Measurements from ENCODE around the gene RMRP. TPM values are rescaled to one million over a fixed set of nuclear protein-coding genes. Genes with fewer than 3 reads are reported as not detected.
"Not testable (repeated sequence)": the region's sequence is repeated elsewhere in the genome, so short reads cannot be mapped to it uniquely, and the experiment has no call there.

Gene RMRP
- total and polyA plus RNA-seq, 2 experiments from 2014 or later: 3,174 TPM; not detected in 1

DNA sequence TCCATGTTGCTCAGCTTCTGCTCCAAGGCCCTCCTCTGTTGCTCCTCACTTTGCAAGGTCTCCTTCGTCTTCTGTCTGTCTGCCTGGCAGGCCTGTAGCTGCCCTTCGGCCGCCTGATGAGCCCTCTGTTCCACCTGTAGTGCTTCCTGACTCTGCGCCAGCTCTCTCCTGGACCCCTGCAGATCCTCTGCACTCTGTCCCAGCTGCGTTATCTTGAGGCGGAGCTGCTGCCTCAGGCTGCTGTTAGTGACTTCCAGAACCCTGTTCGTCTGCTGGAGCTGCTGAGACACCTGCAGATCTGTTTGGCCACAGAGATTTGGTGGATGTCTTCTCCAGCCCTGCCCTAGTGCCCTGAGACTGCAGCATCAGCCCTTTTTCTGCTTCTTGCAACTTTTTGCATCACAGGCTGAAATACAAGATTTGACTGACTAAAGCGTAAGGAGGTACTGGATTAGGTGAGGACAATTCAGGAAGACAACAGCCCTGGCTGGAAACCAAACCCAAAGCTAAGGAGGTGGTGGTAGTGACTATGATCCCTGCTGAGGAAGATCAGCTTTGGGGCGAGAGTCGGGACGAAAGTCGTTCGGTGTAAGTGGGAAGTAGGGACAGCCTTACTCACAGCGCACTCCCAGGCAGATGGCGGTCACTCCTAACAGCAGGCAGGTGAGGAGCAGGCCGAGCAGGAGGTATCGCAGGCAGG lies 41.7 kb downstream of the RMRP start:
- Histone ChIP-seq H3K36me3 (replicated peaks; ENCODE audit: insufficient read depth, low read depth) (no peaks in the 10 kb centered on the region), H3K79me2 (no peaks in the 10 kb centered on the region), H3K9me2 (replicated peaks; ENCODE audit: insufficient read depth) (no peaks in the 10 kb centered on the region), H3K4me1 (ENCODE audit: insufficient read depth) (no peaks in the 10 kb centered on the region), H3K4me2 (peak overlapping the region; percentile 76), H3K4me3 (no peak overlapping the region), H3K9me3 (ENCODE audit: low read depth) (no peaks in the 10 kb centered on the region), H2AFZ (peak overlapping the region; percentile 46), H3K27ac (no peak overlapping the region), H3K27me3 (peaks cover 31% of the 10 kb centered on the region), H4K20me1 (ENCODE audit: insufficient read depth, poor library complexity, severe bottlenecking) (no peaks in the 10 kb centered on the region)
- TF ChIP-seq EZH2phosphoT487 (IDR thresholded peaks at IDR 0.05; ENCODE audit: low read depth, severe bottlenecking, unreplicated experiment): no peak
- TF ChIP-seq, protein P1, sequence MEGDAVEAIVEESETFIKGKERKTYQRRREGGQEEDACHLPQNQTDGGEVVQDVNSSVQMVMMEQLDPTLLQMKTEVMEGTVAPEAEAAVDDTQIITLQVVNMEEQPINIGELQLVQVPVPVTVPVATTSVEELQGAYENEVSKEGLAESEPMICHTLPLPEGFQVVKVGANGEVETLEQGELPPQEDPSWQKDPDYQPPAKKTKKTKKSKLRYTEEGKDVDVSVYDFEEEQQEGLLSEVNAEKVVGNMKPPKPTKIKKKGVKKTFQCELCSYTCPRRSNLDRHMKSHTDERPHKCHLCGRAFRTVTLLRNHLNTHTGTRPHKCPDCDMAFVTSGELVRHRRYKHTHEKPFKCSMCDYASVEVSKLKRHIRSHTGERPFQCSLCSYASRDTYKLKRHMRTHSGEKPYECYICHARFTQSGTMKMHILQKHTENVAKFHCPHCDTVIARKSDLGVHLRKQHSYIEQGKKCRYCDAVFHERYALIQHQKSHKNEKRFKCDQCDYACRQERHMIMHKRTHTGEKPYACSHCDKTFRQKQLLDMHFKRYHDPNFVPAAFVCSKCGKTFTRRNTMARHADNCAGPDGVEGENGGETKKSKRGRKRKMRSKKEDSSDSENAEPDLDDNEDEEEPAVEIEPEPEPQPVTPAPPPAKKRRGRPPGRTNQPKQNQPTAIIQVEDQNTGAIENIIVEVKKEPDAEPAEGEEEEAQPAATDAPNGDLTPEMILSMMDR (IDR thresholded peaks at IDR 0.05; ENCODE audit: poor library complexity): no peak
- TF ChIP-seq EZH2 (IDR thresholded peaks at IDR 0.05; ENCODE audit: borderline replicate concordance): no peak
- 58% methylated on average over 17 of the region's 17 CpGs for WGBS (ENCODE audit: low lambda C conversion rate, missing lambda C conversion rate)
- no peak for DNase-seq (ENCODE audit: low spot score)

DNA sequence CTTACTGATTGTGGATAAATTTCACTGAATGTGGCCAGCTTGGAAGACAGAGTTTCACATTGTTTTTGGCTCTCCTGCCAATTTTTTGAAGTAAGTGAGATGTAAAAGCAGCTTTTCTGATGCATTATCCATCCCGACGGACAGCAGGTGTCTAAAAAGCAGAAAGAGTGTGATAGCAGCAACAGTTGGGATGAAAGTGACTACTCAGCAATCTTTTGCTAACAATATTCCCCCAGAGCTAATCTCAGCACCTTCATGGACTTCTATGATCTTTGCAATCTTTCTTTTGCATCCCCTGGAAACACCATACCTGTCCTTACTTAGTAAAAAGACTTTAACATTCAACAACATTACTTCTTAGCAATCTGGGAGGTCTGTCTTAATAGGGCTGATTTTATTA lies 45.0 kb downstream of the RMRP start:
- H3K4me3 ChIP-seq: no peak overlapping the region
- no peak for DNase-seq (ENCODE audit: low spot score)
- WGBS (ENCODE audit: low lambda C conversion rate, missing lambda C conversion rate): 94% methylated on average over 2 of the region's 2 CpGs
- no peaks in the 10 kb centered on the region for H3K4me1 ChIP-seq (ENCODE audit: insufficient read depth)
- H2AFZ ChIP-seq: no peak overlapping the region
- H3K27ac ChIP-seq: no peak overlapping the region
- no peaks in the 10 kb centered on the region for H4K20me1 ChIP-seq (ENCODE audit: insufficient read depth, poor library complexity, severe bottlenecking)
- H3K27me3 ChIP-seq: peaks cover 31% of the 10 kb centered on the region
- H3K9me2 ChIP-seq (replicated peaks; ENCODE audit: insufficient read depth): no peaks in the 10 kb centered on the region
- no peaks in the 10 kb centered on the region for H3K79me2 ChIP-seq
- no peaks in the 10 kb centered on the region for H3K36me3 ChIP-seq (replicated peaks; ENCODE audit: insufficient read depth, low read depth)
- H3K9me3 ChIP-seq (ENCODE audit: low read depth): no peaks in the 10 kb centered on the region
- no peak for TF ChIP-seq EZH2phosphoT487 (IDR thresholded peaks at IDR 0.05; ENCODE audit: low read depth, severe bottlenecking, unreplicated experiment)
- TF ChIP-seq, protein P1 (IDR thresholded peaks at IDR 0.05; ENCODE audit: poor library complexity): no peak
- no peak for TF ChIP-seq EZH2 (IDR thresholded peaks at IDR 0.05; ENCODE audit: borderline replicate concordance)
- no peak overlapping the region for H3K4me2 ChIP-seq

DNA sequence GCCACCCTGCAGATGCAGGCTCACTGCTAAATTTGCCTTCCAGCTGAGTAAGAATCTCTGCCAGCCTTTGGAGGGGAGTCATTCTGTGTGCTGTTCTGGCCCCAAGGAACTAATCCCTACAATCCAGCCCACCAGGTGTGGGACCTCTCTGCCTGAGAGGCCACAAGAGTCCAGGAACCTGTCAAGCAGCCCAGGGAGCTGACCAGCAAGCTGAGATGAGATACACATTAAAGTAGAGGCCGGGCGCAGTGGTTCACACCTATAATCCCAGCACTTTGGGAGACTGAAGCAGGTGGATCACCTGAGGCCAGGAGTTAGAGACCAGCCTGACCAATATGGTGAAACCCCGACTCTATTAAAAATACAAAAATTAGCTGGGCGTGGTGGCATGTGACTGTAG lies 45.8 kb downstream of the RMRP start:
- not testable (repeated sequence) for H3K79me2 ChIP-seq; H2AFZ ChIP-seq; H3K4me3 ChIP-seq; H3K27ac ChIP-seq; H3K9me2 ChIP-seq (replicated peaks; ENCODE audit: insufficient read depth); H3K4me1 ChIP-seq (ENCODE audit: insufficient read depth); H3K9me3 ChIP-seq (ENCODE audit: low read depth); H3K4me2 ChIP-seq; DNase-seq (ENCODE audit: low spot score); H3K36me3 ChIP-seq (replicated peaks; ENCODE audit: insufficient read depth, low read depth); H4K20me1 ChIP-seq (ENCODE audit: insufficient read depth, poor library complexity, severe bottlenecking)
- peaks cover 24% of the 10 kb centered on the region for H3K27me3 ChIP-seq
- WGBS (ENCODE audit: low lambda C conversion rate, missing lambda C conversion rate): 93% methylated on average over 4 of the region's 4 CpGs

DNA sequence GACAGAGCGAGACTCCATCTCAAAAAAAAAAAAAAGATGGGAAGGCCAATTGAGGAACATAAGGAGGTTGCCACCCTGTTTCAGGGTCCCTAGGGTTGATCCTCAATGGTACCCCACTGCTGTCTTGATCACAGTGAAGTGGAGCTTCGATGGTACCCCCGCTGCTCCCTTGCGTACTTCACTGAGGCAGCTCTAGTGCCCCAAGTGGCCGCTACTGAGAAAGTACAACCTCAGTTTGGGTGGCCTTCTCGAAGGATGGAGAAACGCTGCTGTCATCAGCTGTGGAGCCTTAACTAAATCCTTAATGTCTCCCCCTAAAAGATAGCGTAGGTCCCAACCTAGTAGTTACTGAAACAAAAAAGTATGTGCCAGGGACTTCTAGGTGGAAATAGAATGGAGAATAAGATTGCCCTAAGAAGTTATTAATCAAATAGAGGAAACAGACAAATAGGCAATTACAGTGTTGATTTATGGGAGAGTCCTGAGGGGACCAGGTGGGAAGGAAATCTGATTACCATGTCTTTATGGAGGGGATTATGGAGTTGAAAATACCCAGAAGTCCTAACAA lies 46.5 kb downstream of the RMRP start:
- Histone ChIP-seq H3K27ac (no peak overlapping the region), H3K9me3 (ENCODE audit: low read depth) (no peaks in the 10 kb centered on the region), H4K20me1 (ENCODE audit: insufficient read depth, poor library complexity, severe bottlenecking) (peaks cover 11% of the 10 kb centered on the region), H3K4me2 (no peak overlapping the region), H3K4me3 (no peak overlapping the region), H3K79me2 (peaks cover 13% of the 10 kb centered on the region), H3K4me1 (ENCODE audit: insufficient read depth) (peaks cover 3% of the 10 kb centered on the region), H3K36me3 (replicated peaks; ENCODE audit: insufficient read depth, low read depth) (no peaks in the 10 kb centered on the region), H3K9me2 (replicated peaks; ENCODE audit: insufficient read depth) (no peaks in the 10 kb centered on the region), H2AFZ (no peak overlapping the region), H3K27me3 (peaks cover 20% of the 10 kb centered on the region)
- DNase-seq (ENCODE audit: low spot score): peak; percentile 53
- TF ChIP-seq EZH2phosphoT487 (IDR thresholded peaks at IDR 0.05; ENCODE audit: low read depth, severe bottlenecking, unreplicated experiment): no peak
- TF ChIP-seq, protein P1 (IDR thresholded peaks at IDR 0.05; ENCODE audit: poor library complexity): peak; percentile 61
- WGBS (ENCODE audit: low lambda C conversion rate, missing lambda C conversion rate): 19% methylated on average over 8 of the region's 8 CpGs
